Right lobe of liver (tissue), 4 donors: ENCODE measurements around the gene RRM1.

Source experiments
- POLR2A ChIP-seq: fragments of 450-650 bp; IDR thresholded peaks from one replicate; pipeline ENCODE4 v1.6.1; 2017; ENCODE audit warnings: antibody characterized with exemption, mild to moderate bottlenecking
- TF ChIP-seq, protein P1 (sequence below), 4 donors: fragments of 200-600 bp in 3 of 4; fragments of 450-650 bp in 1 of 4; IDR thresholded peaks; one replicate each; pipeline versions ENCODE4 v1.5.1 to v1.8.0; 2016 to 2022; ENCODE audit warnings: antibody characterized with exemption in 4 of 4, mild to moderate bottlenecking in 2 of 4
- donor health status: DM: no; HTN: no; CAD: no.
- donor health status: DM: no; HTN: no; CAD: no.
- donor health status: DM: no; HTN: yes; CAD: no.

DNA sequence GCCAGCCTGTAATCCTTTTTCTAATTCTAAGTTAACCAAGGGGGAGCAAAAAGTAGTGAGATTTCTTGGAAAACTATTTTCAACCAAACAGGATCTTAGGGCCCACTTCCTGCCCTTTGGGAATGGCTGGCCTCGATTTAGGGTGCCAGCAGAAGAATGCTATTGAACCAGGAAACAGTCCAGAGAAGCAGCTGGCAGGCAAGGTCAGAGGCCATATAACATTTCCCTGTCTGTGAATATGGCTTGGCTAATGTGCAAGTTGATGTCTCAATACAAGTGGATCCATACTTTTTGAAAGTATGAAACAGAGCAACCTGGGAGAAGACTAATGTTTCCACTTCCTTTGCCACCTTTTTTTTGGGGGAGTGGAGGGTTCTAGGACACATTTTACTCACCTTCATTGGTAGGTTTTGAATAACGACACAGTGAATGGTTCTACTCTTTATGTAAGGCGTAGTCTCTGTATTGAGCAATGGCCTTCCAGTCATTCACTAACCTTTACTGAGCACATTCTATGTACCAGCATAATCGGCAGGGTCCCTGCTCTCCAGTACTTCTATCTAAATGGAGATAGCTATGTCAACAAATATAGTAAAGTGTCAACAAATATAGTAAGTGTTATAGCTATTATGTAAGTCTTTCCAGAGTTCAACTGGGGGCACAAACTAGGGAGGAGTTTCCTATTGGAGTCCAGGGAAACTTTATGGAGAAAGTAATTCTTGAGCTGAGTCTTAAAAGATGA lies 34.2 kb upstream of the RRM1 start:
- TF ChIP-seq, protein P1, sequence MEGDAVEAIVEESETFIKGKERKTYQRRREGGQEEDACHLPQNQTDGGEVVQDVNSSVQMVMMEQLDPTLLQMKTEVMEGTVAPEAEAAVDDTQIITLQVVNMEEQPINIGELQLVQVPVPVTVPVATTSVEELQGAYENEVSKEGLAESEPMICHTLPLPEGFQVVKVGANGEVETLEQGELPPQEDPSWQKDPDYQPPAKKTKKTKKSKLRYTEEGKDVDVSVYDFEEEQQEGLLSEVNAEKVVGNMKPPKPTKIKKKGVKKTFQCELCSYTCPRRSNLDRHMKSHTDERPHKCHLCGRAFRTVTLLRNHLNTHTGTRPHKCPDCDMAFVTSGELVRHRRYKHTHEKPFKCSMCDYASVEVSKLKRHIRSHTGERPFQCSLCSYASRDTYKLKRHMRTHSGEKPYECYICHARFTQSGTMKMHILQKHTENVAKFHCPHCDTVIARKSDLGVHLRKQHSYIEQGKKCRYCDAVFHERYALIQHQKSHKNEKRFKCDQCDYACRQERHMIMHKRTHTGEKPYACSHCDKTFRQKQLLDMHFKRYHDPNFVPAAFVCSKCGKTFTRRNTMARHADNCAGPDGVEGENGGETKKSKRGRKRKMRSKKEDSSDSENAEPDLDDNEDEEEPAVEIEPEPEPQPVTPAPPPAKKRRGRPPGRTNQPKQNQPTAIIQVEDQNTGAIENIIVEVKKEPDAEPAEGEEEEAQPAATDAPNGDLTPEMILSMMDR (IDR thresholded peaks at IDR 0.05), result no peak
- no peak for TF ChIP-seq POLR2A
